Measurements from ENCODE around the gene MCCC1.

DNA sequence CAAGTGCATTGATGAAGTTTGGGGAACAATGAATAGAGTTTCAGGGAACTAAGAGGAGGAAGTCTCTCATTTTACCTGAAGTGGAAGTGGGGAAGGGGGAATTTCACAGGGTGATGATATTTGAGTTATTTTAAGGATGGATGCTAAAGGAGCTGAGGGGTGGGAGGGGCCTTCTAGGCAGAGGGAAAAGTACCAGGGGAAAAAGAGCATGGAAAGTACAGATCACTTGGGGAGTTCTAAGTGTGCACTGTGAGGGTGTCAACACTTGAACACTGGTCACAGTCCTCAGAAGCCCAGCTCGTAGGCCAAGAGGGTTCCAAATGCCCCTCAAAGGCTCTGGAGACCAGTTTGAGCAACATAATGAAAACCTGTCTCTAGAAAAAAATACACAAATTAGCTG, 45.1 kb upstream of the MCCC1 start:
- TF ChIP-seq, protein P1, sequence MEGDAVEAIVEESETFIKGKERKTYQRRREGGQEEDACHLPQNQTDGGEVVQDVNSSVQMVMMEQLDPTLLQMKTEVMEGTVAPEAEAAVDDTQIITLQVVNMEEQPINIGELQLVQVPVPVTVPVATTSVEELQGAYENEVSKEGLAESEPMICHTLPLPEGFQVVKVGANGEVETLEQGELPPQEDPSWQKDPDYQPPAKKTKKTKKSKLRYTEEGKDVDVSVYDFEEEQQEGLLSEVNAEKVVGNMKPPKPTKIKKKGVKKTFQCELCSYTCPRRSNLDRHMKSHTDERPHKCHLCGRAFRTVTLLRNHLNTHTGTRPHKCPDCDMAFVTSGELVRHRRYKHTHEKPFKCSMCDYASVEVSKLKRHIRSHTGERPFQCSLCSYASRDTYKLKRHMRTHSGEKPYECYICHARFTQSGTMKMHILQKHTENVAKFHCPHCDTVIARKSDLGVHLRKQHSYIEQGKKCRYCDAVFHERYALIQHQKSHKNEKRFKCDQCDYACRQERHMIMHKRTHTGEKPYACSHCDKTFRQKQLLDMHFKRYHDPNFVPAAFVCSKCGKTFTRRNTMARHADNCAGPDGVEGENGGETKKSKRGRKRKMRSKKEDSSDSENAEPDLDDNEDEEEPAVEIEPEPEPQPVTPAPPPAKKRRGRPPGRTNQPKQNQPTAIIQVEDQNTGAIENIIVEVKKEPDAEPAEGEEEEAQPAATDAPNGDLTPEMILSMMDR (IDR thresholded peaks at IDR 0.05), result no peak
- TF ChIP-seq POLR2AphosphoS5 (IDR thresholded peaks at IDR 0.05) (no peak), POLR2A (IDR thresholded peaks at IDR 0.05) (no peak)
